ENCODE measurements around the gene BTBD6.

DNA sequence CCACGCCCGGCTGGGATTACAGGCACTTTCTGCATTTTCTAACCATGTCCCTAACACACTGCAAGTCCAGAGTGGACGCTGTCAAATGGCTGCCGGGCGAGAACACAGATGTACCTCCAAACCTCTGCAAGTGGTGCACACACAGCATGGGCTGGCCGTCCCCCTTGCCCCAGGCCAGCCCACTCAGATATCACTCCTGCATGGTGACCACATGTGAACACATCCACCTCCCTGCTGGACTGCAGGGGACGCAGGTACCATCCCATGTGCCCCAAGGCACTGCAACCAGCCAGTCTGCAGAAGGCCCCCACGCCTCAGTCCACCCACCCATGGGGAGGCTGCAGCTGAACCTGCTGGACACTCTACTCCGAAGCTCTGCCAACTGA is 38.4 kb downstream of the BTBD6 start:
- TF ChIP-seq, protein P1, sequence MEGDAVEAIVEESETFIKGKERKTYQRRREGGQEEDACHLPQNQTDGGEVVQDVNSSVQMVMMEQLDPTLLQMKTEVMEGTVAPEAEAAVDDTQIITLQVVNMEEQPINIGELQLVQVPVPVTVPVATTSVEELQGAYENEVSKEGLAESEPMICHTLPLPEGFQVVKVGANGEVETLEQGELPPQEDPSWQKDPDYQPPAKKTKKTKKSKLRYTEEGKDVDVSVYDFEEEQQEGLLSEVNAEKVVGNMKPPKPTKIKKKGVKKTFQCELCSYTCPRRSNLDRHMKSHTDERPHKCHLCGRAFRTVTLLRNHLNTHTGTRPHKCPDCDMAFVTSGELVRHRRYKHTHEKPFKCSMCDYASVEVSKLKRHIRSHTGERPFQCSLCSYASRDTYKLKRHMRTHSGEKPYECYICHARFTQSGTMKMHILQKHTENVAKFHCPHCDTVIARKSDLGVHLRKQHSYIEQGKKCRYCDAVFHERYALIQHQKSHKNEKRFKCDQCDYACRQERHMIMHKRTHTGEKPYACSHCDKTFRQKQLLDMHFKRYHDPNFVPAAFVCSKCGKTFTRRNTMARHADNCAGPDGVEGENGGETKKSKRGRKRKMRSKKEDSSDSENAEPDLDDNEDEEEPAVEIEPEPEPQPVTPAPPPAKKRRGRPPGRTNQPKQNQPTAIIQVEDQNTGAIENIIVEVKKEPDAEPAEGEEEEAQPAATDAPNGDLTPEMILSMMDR (IDR thresholded peaks at IDR 0.05) = no peak
- no peak for TF ChIP-seq SIN3A (IDR thresholded peaks at IDR 0.05; ENCODE audit: borderline replicate concordance, insufficient read depth, low read depth, low read length)

Measured in Panc1 (cell line).